Fibroblast of peridontal ligament (primary cell): Measurements from ENCODE around the gene THSD7B.
"Not testable (repeated sequence)": the region's sequence is repeated elsewhere in the genome, so short reads cannot be mapped to it uniquely, and the experiment has no call there.

Experiments used
- DNase-seq: peaks from one replicate; pipeline ENCODE4 v3.0.0-alpha.2; 2010; ENCODE audit errors: extremely low read depth

Gene THSD7B

DNA sequence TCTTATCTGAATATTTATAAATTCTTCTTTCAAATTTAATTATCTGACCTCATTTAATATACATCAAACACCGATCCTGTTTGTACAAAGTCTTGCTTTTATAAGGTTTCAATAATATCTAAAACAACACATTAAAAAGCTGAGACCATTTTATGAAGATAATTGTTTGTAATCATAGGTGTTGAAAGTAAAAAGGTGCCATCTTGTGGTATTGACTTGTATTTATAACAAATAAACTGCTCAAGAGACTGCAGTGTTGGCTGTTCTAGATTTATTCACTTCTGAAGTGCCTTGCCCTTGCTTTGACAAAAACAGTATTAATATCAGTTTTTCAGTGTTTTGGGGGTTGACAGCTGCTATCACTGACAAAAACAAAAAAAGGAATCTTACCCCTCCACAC is 912.1 kb downstream of the THSD7B start:
- DNase-seq, result no peak

DNA sequence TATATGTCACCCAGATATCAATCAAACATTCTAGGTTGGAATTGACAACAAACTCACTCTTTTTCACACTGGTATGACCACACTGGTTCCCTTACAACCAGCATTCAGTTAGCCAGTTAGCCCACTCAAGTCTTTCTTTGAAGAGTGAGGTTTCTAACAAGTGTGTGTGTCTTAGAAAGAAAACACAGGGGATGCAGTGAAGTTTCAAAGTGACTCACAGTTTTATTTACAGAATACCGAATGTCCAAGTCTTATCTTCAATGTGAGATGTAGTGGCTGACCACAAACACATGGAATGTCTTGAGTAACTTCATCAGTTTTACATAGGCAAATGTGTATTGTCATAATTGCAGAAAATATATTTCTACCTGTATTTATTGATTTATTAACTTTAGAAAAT is 924.2 kb downstream of the THSD7B start:
- no peak for DNase-seq

DNA sequence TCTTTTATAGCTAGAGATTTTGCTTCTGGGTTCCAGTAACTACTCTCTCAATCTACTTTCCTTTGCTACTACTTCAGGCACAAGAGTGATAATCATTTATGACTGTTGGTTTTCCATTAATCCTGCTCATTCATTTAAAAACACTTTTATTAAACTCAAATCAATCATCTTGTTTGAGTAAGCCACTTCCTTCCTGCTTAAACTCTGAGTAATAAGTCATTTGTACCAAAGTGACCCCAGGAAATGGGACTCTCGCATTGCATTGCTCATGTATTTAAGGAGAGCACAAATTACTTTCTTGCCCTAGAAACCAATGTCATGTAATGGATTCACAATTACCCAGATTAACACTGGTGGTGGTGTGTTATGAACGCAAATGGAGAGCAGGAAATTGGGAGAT is 928.2 kb downstream of the THSD7B start:
- DNase-seq, result no peak

DNA sequence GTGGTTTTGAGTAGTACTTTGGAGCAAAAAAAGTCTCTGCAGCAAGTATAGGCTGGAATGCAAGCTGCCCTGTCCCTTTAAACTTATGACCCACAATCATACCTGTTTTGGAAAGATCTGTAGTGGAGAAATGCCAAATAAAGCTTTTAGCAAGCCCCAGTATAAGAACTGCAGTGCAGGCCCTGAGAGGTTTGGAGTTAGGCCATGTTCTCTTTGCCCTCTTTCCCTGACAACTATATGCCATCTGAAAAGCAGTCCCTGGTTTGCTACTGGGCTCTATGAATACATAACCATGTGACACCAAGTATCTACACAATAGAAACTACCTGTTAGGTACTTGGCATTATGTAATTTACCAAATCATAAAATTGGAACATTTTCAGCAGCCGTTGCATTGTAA is 931.6 kb downstream of the THSD7B start:
- no peak for DNase-seq

DNA sequence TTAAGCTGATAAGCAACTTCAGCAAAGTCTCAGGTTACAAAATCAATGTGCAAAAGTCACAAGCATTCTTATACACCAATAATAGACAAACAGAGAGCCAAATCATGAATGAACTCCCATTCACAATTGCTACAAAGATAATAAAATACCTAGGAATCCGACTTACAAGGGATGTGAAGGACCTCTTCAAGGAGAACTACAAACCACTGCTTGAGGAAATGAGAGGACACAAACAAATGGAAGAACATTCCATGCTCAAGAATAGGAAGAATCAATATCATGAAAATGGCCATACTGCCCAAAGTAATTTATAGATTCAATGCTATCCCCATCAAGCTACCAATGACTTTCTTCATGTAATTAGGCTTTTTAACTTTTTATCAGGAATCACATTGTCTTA is 934.9 kb downstream of the THSD7B start:
- not testable (repeated sequence) for DNase-seq

DNA sequence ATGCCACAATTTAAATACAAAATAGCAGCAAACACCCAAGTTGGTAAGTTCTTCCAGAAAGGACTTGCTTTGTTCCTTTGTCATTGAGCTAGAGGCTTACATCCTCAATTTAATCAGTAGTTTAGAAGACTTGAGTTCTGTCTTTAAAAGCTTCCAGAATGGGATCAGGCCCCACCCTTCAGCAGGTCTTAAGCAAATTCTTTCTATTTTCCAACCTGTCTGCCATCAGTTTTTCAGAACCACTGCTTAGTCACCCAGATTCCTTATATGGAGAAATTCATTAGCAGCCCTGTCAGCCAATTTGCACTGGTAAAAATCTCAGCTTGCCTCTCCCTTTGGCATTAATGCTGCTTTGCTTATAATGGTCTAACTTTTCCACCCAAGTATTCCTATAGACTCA is 935.3 kb downstream of the THSD7B start:
- DNase-seq, result no peak

DNA sequence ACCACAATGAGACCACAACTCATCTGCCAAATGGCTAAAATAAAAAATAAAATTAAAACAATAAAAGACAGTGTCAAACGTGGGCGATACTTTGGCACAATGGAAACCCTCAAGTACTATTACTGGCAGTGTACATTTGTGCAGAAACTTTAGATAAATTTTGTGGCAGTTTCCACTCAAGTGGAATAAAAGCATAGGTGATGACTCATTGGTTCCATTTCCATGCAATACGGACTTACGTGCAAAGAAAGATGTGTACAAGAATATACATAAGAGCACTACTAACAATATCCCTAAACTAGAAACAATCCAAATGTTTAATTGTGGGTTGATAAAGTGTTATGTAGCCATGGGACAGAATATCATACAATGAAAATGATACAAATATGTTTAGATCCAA is 940.0 kb downstream of the THSD7B start:
- no peak for DNase-seq

DNA sequence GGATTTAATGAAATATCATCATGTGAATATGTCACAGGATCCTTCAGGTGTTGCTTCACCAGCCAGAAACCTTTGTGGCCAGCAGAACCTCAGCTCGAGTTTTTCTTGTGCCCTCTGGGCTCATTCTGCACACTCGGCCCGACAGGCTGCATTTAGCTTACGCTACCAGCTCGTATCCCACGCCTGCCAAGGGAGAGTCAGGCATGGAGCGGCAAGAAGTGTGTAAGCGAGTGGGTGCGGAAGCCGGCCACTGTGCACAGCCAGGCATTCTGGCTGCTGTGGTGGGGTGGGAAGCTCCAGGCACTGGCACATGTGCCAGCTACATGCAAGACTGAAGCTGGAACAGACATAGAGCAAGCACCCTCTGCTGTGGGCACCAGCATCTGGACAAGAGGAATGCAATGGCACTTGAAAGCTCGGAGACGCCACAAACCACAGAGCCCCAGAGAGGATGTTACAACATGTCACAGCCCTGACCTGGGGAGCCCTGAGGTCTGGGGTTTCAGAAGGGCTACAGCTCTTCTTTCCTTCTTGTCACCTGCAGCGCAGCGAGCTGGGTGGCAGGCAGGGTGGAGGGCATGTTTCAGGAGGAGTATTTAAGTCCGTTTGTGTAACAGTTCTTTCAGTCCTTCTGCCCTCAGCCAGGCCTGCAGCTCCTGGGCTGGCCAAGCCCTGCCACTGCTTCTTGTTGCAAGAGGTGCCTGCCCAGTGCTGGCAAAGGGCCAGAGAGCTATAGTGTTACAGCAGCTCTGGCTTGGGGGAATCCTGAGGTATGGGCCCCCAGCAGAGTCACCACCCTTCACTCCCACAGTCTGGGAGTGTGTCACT is 941.7 kb downstream of the THSD7B start:
- no peak for DNase-seq

DNA sequence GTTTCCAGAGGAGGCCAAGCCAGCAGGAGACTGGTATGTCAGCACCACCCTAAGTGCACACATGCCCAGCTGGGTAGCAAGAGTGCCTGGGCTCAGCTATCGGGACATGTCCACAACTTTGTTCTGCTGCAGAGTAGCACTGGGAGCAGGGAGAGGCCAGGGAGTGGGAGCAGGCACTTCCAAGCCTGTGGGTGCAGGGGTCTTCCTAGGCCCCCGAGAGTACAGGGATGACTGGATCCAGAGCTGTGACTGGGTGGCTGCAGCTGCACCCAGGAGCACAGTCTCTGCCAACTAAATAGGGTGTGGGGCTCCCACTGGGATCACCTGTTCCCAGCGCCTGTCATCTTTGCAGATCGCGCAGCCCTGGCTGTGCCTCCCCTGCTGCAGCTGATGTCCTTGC is 943.0 kb downstream of the THSD7B start:
- DNase-seq, result no peak

DNA sequence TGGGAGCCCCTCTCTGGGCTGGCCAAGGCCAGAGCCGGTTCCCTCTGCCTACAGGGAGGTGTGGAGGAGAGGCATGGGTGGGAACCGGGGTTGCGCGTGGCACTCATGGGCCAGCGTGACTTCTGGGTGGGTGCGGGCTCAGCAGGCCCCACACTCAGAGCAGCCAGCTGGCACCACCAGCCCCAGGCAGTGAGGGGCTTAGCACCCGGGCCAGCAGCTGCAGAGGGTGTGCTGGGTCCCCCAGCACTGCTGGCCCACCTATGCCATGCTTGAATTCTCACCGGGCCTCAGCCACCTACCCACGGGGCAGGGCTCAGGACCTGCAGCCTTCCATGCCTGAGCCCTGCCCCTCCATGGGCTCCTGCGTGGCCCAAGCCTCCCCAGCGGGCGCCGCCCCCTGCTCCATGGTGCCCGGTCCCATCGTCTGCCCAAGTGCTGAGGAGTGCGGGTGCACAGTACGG is 950.4 kb downstream of the THSD7B start:
- DNase-seq, result no peak

DNA sequence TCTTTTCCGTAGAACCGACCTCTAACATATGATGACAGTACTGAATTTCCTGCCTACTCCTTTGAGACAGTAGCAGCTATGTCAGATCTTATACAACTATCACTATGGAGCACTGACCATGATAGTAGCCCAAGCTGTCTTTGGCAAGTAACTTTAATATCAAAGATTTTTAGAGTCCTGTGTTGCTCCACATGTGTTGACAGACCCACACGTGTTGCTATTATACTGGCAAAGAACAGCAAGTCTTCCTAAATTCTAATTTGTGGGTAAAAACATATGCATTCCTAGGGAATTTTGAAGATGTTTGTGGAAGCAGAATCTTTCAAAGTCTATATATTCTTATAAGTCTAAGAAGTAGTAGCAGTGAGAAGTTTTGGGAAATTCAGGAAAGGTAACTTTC is 953.4 kb downstream of the THSD7B start:
- DNase-seq, result no peak

DNA sequence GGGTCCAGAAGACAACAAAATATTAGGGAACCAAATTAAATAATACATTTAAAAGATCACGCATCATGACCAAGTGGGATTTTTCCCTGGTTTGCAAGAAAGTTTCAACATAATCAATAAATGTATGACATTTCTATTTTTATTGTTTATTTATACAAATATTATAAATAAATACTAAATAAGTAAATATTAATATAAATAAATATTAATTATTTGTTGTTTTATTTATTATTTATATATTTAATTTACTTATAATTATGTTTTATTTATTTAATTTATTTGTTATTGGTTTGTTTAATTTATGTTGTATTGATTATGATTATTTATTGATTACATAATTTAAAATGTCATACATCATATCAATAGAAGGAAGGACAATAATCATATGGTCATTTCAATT is 956.4 kb downstream of the THSD7B start:
- no peak for DNase-seq

DNA sequence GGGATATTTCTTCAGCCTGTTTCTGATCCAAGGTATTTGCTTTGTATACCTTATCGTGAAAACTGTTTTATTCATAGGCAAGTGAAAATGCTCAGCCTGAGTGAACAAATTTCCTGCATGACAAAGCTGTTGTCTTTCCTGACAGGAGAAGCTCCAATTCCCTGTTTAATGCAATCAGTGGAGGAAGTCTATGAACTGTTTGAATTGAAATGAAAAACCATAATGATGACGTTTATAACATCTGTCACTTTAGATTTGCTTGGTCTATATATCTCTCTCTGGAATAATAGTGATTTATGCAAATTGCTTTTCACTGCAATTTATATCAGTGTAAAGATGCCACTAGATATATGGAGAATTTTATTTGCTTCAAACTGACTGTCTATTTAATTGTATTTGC is 959.6 kb downstream of the THSD7B start:
- no peak for DNase-seq
